Skeletal muscle tissue (tissue), 5 donors: ENCODE results near the gene KIAA1191. TPM values are rescaled to one million over a fixed set of nuclear protein-coding genes. Genes with fewer than 3 reads are reported as not detected.
"Not testable (repeated sequence)": the region's sequence is repeated elsewhere in the genome, so short reads cannot be mapped to it uniquely, and the experiment has no call there.

ENCODE experiments used
- H3K27ac ChIP-seq: one replicate; pipeline ENCODE4 v1.7.0; 2013; ENCODE audit warnings: mild to moderate bottlenecking, low read depth, low read length, inconsistent platforms
- H3K27me3 ChIP-seq, 3 donors: one replicate each; pipeline ENCODE4 v1.7.0; 2013; ENCODE audit warnings: low read length in 3 of 3; ENCODE audit not compliant: control insufficient read depth in 3 of 3, insufficient read depth in 3 of 3
- H3K36me3 ChIP-seq, 3 donors: one replicate each; pipeline ENCODE4 v1.7.0; 2013; ENCODE audit warnings: low read length in 3 of 3; ENCODE audit not compliant: control insufficient read depth in 3 of 3, insufficient read depth in 3 of 3
- H3K4me1 ChIP-seq, 3 donors: one replicate each; pipeline ENCODE4 v1.7.0; 2013; ENCODE audit warnings: low read length in 3 of 3, mild to moderate bottlenecking in 3 of 3; ENCODE audit not compliant: control insufficient read depth in 3 of 3, insufficient read depth in 3 of 3
- H3K4me3 ChIP-seq, 3 donors: one replicate each; pipeline ENCODE4 v1.7.0; 2013; ENCODE audit warnings: low read length in 3 of 3
- H3K9ac ChIP-seq, 3 donors: one replicate each; pipeline ENCODE4 v1.7.0; 2013; ENCODE audit warnings: low read length in 3 of 3, mild to moderate bottlenecking in 3 of 3, moderate library complexity in 2 of 3, low read depth in 1 of 3
- H3K9me3 ChIP-seq, 3 donors: one replicate each; pipeline ENCODE4 v1.7.0; 2013; ENCODE audit warnings: low read length in 3 of 3; ENCODE audit not compliant: control insufficient read depth in 3 of 3
- small RNA-seq: library from RNA; depleted of rRNA; stranded (forward); fragments of <200 nt; gene quantifications from one replicate; pipeline ENCODE3, GENCODE V24; 2014
- total RNA-seq: library from RNA; depleted of rRNA; stranded (reverse); fragments of >200 nt; gene quantifications from one replicate; pipeline ENCODE4 v1.2.3, GENCODE V29; 2014
- donor health status: Osteomylitis.

KIAA1191 gene
- total RNA-seq, 1 donor from 2014 or later, result 28.7 TPM

GRCh38 chr5:176319827-176320554 lies 41.6 kb downstream of the KIAA1191 start:
- H3K4me1 ChIP-seq, result no peaks in the 10 kb centered on the region
- no peak overlapping the region for H3K4me3 ChIP-seq
- no peaks in the 10 kb centered on the region for H3K27me3 ChIP-seq
- peaks cover 7 to 17% (median 15%) of the 10 kb centered on the region in 3 donors for H3K36me3 ChIP-seq
- H3K9me3 ChIP-seq, result no peaks in the 10 kb centered on the region
- no peak overlapping the region for H3K9ac ChIP-seq
- no peak overlapping the region for H3K27ac ChIP-seq

- Histone ChIP-seq H3K9me3 (no peaks in the 10 kb centered on the region), H3K4me1 (peaks cover 0 to 2% (median 0%) of the 10 kb centered on the region in 3 donors), H3K4me3 (no peak overlapping the region), H3K9ac (no peak overlapping the region), H3K27me3 (no peaks in the 10 kb centered on the region), H3K36me3 (peaks cover 4 to 18% (median 13%) of the 10 kb centered on the region in 3 donors), H3K27ac (no peak overlapping the region)
Observed at GRCh38 chr5:176317534-176318374, 43.8 kb downstream of the KIAA1191 start.

GRCh38 chr5:176305356-176305755 lies 56.2 kb downstream of the KIAA1191 start:
- not testable (repeated sequence) for H3K9ac ChIP-seq, H3K27ac ChIP-seq, H3K27me3 ChIP-seq, H3K36me3 ChIP-seq, H3K4me3 ChIP-seq, H3K9me3 ChIP-seq, H3K4me1 ChIP-seq

Small RNAs within 50 kb of the gene (small RNA-seq; reads per million reads assigned to genes)
- 3.8 reads per million, percentile 89 among the genes with 10 or more reads in this experiment for gene MIR1271

Other genes starting within 250 kb of the KIAA1191 start
- gene SIMC1, start 123.3 kb downstream of the KIAA1191 start, total RNA-seq, result 7.3 TPM
- 9.4 TPM for gene ARL10, start 3.7 kb upstream of the KIAA1191 start, total RNA-seq
- 9.9 TPM for gene NOP16, start 26.8 kb upstream of the KIAA1191 start, total RNA-seq
- 108 TPM for gene HIGD2A, start 27.0 kb upstream of the KIAA1191 start, total RNA-seq
- 44.4 TPM for gene CLTB, start 54.8 kb upstream of the KIAA1191 start, total RNA-seq
- 24.0 TPM for gene FAF2, start 86.6 kb upstream of the KIAA1191 start, total RNA-seq
- 2.1 TPM for gene RNF44, start 175.6 kb upstream of the KIAA1191 start, total RNA-seq
- not detected for gene CDHR2, start 187.6 kb upstream of the KIAA1191 start, total RNA-seq
- 0.52 TPM for gene GPRIN1, start 248.4 kb upstream of the KIAA1191 start, total RNA-seq